KMS-11 (cell line): ENCODE measurements around the gene PDAP1.

Source experiments
- H2AFZ ChIP-seq: fragments of 200-600 bp; sonication (generic); 2 replicates; pipeline ENCODE4 v1.6.1; 2016; ENCODE audit warnings: antibody characterized with exemption, mixed run types, low read depth
- H3K27ac ChIP-seq: fragments of 200-600 bp; sonication (generic); 2 replicates; pipeline ENCODE4 v1.6.1; 2016; ENCODE audit warnings: mild to moderate bottlenecking, mixed run types
- H3K27me3 ChIP-seq: fragments of 200-600 bp; sonication (generic); 2 replicates; pipeline ENCODE4 v1.6.1; 2017; ENCODE audit warnings: mild to moderate bottlenecking, low read depth, mixed run types, moderate library complexity; ENCODE audit not compliant: insufficient read depth
- H3K36me3 ChIP-seq: fragments of 200-600 bp; sonication (generic); 2 replicates; pipeline ENCODE4 v1.6.1; 2017; ENCODE audit warnings: mild to moderate bottlenecking, mixed run types; ENCODE audit not compliant: insufficient read depth
- H3K4me1 ChIP-seq: fragments of 200-600 bp; sonication (generic); 2 replicates; pipeline ENCODE4 v1.6.1; 2016; ENCODE audit warnings: mild to moderate bottlenecking, low read depth, mixed run types; ENCODE audit not compliant: poor library complexity, severe bottlenecking
- H3K4me2 ChIP-seq: fragments of 200-600 bp; sonication (generic); 2 replicates; pipeline ENCODE4 v1.7.0; 2016; ENCODE audit warnings: mild to moderate bottlenecking, mixed run types
- H3K4me3 ChIP-seq: fragments of 200-600 bp; sonication (generic); IDR thresholded peaks from 2 replicates; pipeline ENCODE4 v1.6.1; 2017; ENCODE audit warnings: low read depth, low read length, mixed read lengths; ENCODE audit not compliant: insufficient read depth
- H3K79me2 ChIP-seq: fragments of 200-600 bp; sonication (generic); 2 replicates; pipeline ENCODE4 v1.6.1; 2016; ENCODE audit warnings: low read depth, mixed run types; ENCODE audit not compliant: insufficient read depth
- H3K9ac ChIP-seq: fragments of 200-600 bp; sonication (generic); 2 replicates; pipeline ENCODE4 v1.6.1; 2016; ENCODE audit warnings: mild to moderate bottlenecking, mixed run types
- H4K20me1 ChIP-seq: fragments of 200-600 bp; sonication (generic); 2 replicates; pipeline ENCODE4 v1.6.1; 2016; ENCODE audit warnings: mild to moderate bottlenecking, mixed run types; ENCODE audit not compliant: insufficient read depth
- TF ChIP-seq, protein P1 (sequence below): fragments of 200-600 bp; sonication (generic); conservative IDR thresholded peaks from 2 replicates; pipeline ENCODE4 v1.6.1; 2017; ENCODE audit warnings: low read depth, mild to moderate bottlenecking, antibody characterized with exemption, low read length, moderate library complexity, mixed read lengths

The PDAP1 gene

GRCh38 chr7:99429756-99430155, 21.4 kb upstream of the PDAP1 start:
- H3K36me3 ChIP-seq: peaks cover 3% of the 10 kb centered on the region; the same call in 1 of the 2 replicates
- no peaks in the 10 kb centered on the region for H3K27me3 ChIP-seq
- TF ChIP-seq, protein P1, sequence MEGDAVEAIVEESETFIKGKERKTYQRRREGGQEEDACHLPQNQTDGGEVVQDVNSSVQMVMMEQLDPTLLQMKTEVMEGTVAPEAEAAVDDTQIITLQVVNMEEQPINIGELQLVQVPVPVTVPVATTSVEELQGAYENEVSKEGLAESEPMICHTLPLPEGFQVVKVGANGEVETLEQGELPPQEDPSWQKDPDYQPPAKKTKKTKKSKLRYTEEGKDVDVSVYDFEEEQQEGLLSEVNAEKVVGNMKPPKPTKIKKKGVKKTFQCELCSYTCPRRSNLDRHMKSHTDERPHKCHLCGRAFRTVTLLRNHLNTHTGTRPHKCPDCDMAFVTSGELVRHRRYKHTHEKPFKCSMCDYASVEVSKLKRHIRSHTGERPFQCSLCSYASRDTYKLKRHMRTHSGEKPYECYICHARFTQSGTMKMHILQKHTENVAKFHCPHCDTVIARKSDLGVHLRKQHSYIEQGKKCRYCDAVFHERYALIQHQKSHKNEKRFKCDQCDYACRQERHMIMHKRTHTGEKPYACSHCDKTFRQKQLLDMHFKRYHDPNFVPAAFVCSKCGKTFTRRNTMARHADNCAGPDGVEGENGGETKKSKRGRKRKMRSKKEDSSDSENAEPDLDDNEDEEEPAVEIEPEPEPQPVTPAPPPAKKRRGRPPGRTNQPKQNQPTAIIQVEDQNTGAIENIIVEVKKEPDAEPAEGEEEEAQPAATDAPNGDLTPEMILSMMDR: no peak
- H3K27ac ChIP-seq: no peak overlapping the region
- H3K79me2 ChIP-seq: no peaks in the 10 kb centered on the region
- H3K4me1 ChIP-seq: no peaks in the 10 kb centered on the region
- H2AFZ ChIP-seq: no peak overlapping the region
- no peaks in the 10 kb centered on the region for H4K20me1 ChIP-seq
- no peak overlapping the region for H3K9ac ChIP-seq
- H3K4me3 ChIP-seq: no peak overlapping the region
- no peak overlapping the region for H3K4me2 ChIP-seq

DNA sequence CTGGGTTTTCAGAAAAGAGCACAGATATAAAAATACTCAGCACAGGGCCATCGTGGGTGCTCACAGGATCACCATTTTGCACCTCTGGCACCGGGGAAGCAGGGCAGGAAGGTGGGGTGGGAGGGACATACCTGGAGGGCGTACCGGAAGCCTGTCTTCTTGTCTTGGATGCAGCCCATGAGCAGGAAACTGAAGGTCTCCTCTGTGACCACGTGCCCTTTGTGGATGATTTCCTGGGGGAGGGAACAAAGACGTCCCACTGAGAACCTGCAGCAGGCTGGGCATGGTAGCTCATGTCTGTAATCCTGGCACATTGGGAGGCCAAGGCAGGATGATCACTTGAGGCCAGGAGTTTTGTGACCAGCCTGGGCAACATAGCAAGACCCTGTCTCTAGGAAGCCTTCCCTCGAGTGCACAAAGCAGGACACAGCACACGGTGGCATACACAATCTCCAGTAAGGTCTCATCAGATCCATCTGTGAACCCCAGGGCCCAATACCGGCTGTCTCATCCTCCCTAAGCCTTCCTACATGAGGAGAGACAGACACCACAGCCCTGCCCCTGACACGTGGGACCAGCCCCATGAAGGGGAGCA, 20.7 kb upstream of the PDAP1 start:
- Histone ChIP-seq H3K4me1 (no peaks in the 10 kb centered on the region), H3K36me3 (peaks cover 7% of the 10 kb centered on the region; the same call in 1 of the 2 replicates)

GRCh38 chr7:99424932-99425730, 16.7 kb upstream of the PDAP1 start:
- Histone ChIP-seq H3K9ac (no peak overlapping the region), H3K27ac (no peak overlapping the region), H3K36me3 (peaks cover 9% of the 10 kb centered on the region; the same call in 1 of the 2 replicates), H2AFZ (no peak overlapping the region), H4K20me1 (no peaks in the 10 kb centered on the region), H3K4me3 (no peak overlapping the region), H3K4me1 (no peaks in the 10 kb centered on the region), H3K79me2 (no peaks in the 10 kb centered on the region), H3K4me2 (no peak overlapping the region), H3K27me3 (no peaks in the 10 kb centered on the region)
- TF ChIP-seq, protein P1: no peak

More for the DNA sequence above, 20.7 kb upstream of the PDAP1 start:
- no peak overlapping the region for H3K27ac ChIP-seq
- TF ChIP-seq, protein P1: no peak
- no peaks in the 10 kb centered on the region for H3K27me3 ChIP-seq
- H3K9ac ChIP-seq: no peak overlapping the region
- H4K20me1 ChIP-seq: no peaks in the 10 kb centered on the region
- no peak overlapping the region for H3K4me3 ChIP-seq
- H3K79me2 ChIP-seq: no peaks in the 10 kb centered on the region
- H2AFZ ChIP-seq: no peak overlapping the region
- no peak overlapping the region for H3K4me2 ChIP-seq

DNA sequence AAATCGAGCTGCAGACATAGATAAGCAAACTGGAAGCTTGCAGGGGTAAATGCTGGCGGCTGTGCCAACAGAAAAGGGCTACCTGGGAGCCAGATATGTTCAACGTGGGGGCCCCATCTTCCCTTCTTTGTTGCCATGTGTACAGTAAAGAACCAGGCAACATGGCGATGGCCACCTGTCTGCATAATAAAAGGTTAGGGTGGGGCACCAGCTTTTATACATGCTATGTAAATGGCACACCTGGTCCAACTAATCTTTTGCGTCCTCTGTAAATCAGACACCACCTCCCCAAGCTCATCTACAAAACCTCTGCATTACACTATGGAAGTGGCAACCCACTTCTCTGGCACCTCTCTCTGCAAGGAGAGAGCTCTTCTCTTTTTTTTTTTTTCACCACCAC, 14.2 kb upstream of the PDAP1 start:
- TF ChIP-seq, protein P1: no peak
- H4K20me1 ChIP-seq: no peaks in the 10 kb centered on the region
- no peaks in the 10 kb centered on the region for H3K79me2 ChIP-seq
- H3K4me2 ChIP-seq: no peak overlapping the region
- H2AFZ ChIP-seq: no peak overlapping the region
- no peaks in the 10 kb centered on the region for H3K27me3 ChIP-seq
- no peaks in the 10 kb centered on the region for H3K4me1 ChIP-seq
- no peak overlapping the region for H3K27ac ChIP-seq
- H3K9ac ChIP-seq: no peak overlapping the region
- H3K36me3 ChIP-seq: peaks cover 9% of the 10 kb centered on the region; the same call in 1 of the 2 replicates
- no peak overlapping the region for H3K4me3 ChIP-seq
